GM21526 (cell line): ENCODE results near the gene STXBP6.
"Not testable (repeated sequence)": the region's sequence is repeated elsewhere in the genome, so short reads cannot be mapped to it uniquely, and the experiment has no call there.

Experiments used
- ATAC-seq: cut with Tn5 transposase; IDR thresholded peaks from one replicate; pipeline ENCODE4 v1.9.1; 2021; ENCODE audit warnings: moderate library complexity; ENCODE audit not compliant: unreplicated experiment, low FRiP score

The STXBP6 gene

GRCh38 chr14:24990773-24991172 is 59.2 kb downstream of the STXBP6 start:
- ATAC-seq, result no peak

GRCh38 chr14:24990050-24990449 is 59.9 kb downstream of the STXBP6 start:
- no peak for ATAC-seq

- ATAC-seq, result no peak
Observed at GRCh38 chr14:24988760-24989159, 61.2 kb downstream of the STXBP6 start.

- no peak for ATAC-seq
Observed at GRCh38 chr14:24986206-24986893, 63.6 kb downstream of the STXBP6 start.

GRCh38 chr14:24984846-24985589 is 64.9 kb downstream of the STXBP6 start:
- no peak for ATAC-seq

GRCh38 chr14:24982472-24983155 is 67.3 kb downstream of the STXBP6 start:
- ATAC-seq, result no peak

- ATAC-seq, result no peak
Observed at GRCh38 chr14:24979725-24980239, 70.2 kb downstream of the STXBP6 start.

- peak; percentile 66 for ATAC-seq
Observed at GRCh38 chr14:24978862-24979724, 70.9 kb downstream of the STXBP6 start.

- no peak for ATAC-seq
Observed at GRCh38 chr14:24976602-24977001, 73.3 kb downstream of the STXBP6 start.

GRCh38 chr14:24975393-24975792 is 74.6 kb downstream of the STXBP6 start:
- ATAC-seq, result no peak

- no peak for ATAC-seq
Observed at GRCh38 chr14:24974591-24975374, 75.2 kb downstream of the STXBP6 start.

- ATAC-seq, result no peak
Observed at GRCh38 chr14:24972844-24973243, 77.1 kb downstream of the STXBP6 start.

GRCh38 chr14:24971255-24971654 is 78.7 kb downstream of the STXBP6 start:
- ATAC-seq, result no peak

GRCh38 chr14:24966579-24966964 is 83.4 kb downstream of the STXBP6 start:
- ATAC-seq, result no peak

- ATAC-seq, result no peak
Observed at GRCh38 chr14:24965934-24966578, 83.9 kb downstream of the STXBP6 start.

- ATAC-seq, result no peak
Observed at GRCh38 chr14:24965578-24965933, 84.4 kb downstream of the STXBP6 start.

- ATAC-seq, result no peak
Observed at GRCh38 chr14:24964591-24964990, 85.4 kb downstream of the STXBP6 start.

- no peak for ATAC-seq
Observed at GRCh38 chr14:24964048-24964447, 85.9 kb downstream of the STXBP6 start.

- not testable (repeated sequence) for ATAC-seq
Observed at GRCh38 chr14:24962118-24962517, 87.8 kb downstream of the STXBP6 start.
